MCF 10A (cell line): Measurements from ENCODE around the gene SLC4A1AP. TPM values are rescaled to one million over a fixed set of nuclear protein-coding genes. Genes with fewer than 3 reads are reported as not detected.
A peak's percentile ranks its signal among the peaks of the same experiment; 100 is the strongest.

ENCODE experiments used
- BruUV-seq: library from RNA; stranded (reverse); fragments of 400-500 nt; replicated peaks from 2 replicates; lab custom pipeline; 2021; lab: Mats Ljungman, UMichigan
- CTCF ChIA-PET: fragments of 300-600 bp; sonication (Branson Sonifier 250); formaldehyde crosslinking; extraction: SDS; loops from one replicate; lab custom pipeline; 2021; ENCODE audit warnings: antibody characterized with exemption, inconsistent platforms; lab: Yijun Ruan, JAX
- POLR2A ChIA-PET: fragments of 300-600, 350-650 bp; sonication (Branson Sonifier 250); formaldehyde crosslinking; extraction: SDS; loops from one replicate; lab custom pipeline; 2020; ENCODE audit warnings: antibody characterized with exemption, inconsistent platforms; lab: Yijun Ruan, JAX
- DNase-seq: peaks from one replicate; pipeline ENCODE4 v3.0.0-alpha.2; 2018; ENCODE audit not compliant: unreplicated experiment
- H3K27ac Mint-ChIP-seq: one replicate; pipeline ENCODE4 v1.8.0; 2022; ENCODE audit warnings: mild to moderate bottlenecking, low read depth, mixed read lengths; ENCODE audit not compliant: unreplicated experiment
- H3K27me3 Mint-ChIP-seq: one replicate; pipeline ENCODE4 v1.8.0; 2022; ENCODE audit warnings: mixed read lengths; ENCODE audit not compliant: insufficient read depth, unreplicated experiment
- H3K36me3 Mint-ChIP-seq: one replicate; pipeline ENCODE4 v1.8.0; 2022; ENCODE audit warnings: mild to moderate bottlenecking, moderate library complexity, mixed read lengths; ENCODE audit not compliant: insufficient read depth, unreplicated experiment
- H3K4me1 Mint-ChIP-seq: one replicate; pipeline ENCODE4 v1.8.0; 2022; ENCODE audit warnings: mixed read lengths; ENCODE audit not compliant: insufficient read depth, unreplicated experiment
- H3K4me3 Mint-ChIP-seq: one replicate; pipeline ENCODE4 v1.8.0; 2022; ENCODE audit warnings: mild to moderate bottlenecking, moderate library complexity, mixed read lengths; ENCODE audit not compliant: unreplicated experiment
- H3K9me3 Mint-ChIP-seq: one replicate; pipeline ENCODE4 v1.8.0; 2022; ENCODE audit warnings: mixed read lengths; ENCODE audit not compliant: unreplicated experiment
- CTCF ChIP-seq: fragments of 200-600 bp; IDR thresholded peaks from one replicate; pipeline ENCODE4 v1.8.0; 2022; ENCODE audit warnings: antibody characterized with exemption, mild to moderate bottlenecking; ENCODE audit not compliant: unreplicated experiment
- intact Hi-C: fragments of 100-400 bp; cut with micrococcal nuclease; formaldehyde crosslinking; loops from 2 replicates; pipeline ENCODE4 v1.14.1; 2022
- total RNA-seq: library from RNA; stranded (reverse); gene quantifications from 2 replicates; pipeline ENCODE4 v1.2.3, GENCODE V29; 2022

The SLC4A1AP gene
- total RNA-seq, 1 experiment from 2014 or later = 24.3 TPM

GRCh38 chr2:27708257-27708654 lies 44.6 kb downstream of the SLC4A1AP start:
- POLR2A ChIA-PET = interaction anchor here (0.7 to 5.0 kb wide), 14 partner anchors 9 to 1043 kb away, joined by 3 to 44 read pairs (median 3); partner anchors contain the start of genes FOSL2 and PPP1CB
- H3K27ac Mint-ChIP-seq = peak overlapping the region; percentile 97
- no peak for TF ChIP-seq CTCF
- no peak for DNase-seq
- H3K27me3 Mint-ChIP-seq = no peaks in the 10 kb centered on the region
- intact Hi-C loops = loop anchor here (5.0 to 10.0 kb wide), 3 partner anchors 184 to 1047 kb away; partner anchors contain the start of genes BABAM2, PPP1CB and RBKS
- H3K4me3 Mint-ChIP-seq = no peak overlapping the region
- BruUV-seq = no TSS peak
- H3K36me3 Mint-ChIP-seq = no peaks in the 10 kb centered on the region
- H3K4me1 Mint-ChIP-seq = peaks cover 57% of the 10 kb centered on the region
- CTCF ChIA-PET = interaction anchor here (0.8 to 2.6 kb wide), 3 partner anchors 8 to 47 kb away, joined by 3 to 10 read pairs (median 3); no protein-coding TSS in a partner anchor
- no peaks in the 10 kb centered on the region for H3K9me3 Mint-ChIP-seq

- Mint-ChIP-seq H3K4me1 (peaks cover 53% of the 10 kb centered on the region), H3K36me3 (no peaks in the 10 kb centered on the region), H3K27me3 (no peaks in the 10 kb centered on the region), H3K9me3 (no peaks in the 10 kb centered on the region), H3K27ac (peak overlapping the region; percentile 97), H3K4me3 (no peak overlapping the region)
- intact Hi-C loops = loop anchor here (5.0 to 10.0 kb wide), 3 partner anchors 184 to 1046 kb away; partner anchors contain the start of genes BABAM2, PPP1CB and RBKS
- ChIA-PET POLR2A (interaction anchor here (0.6 to 5.0 kb wide), 10 partner anchors 8 to 1043 kb away, joined by 3 to 44 read pairs (median 3); partner anchors contain the start of genes FOSL2 and PPP1CB), CTCF (interaction anchor here (0.8 to 2.6 kb wide), 2 partner anchors 8 to 15 kb away, joined by 3 to 10 read pairs; no protein-coding TSS in a partner anchor)
- no TSS peak for BruUV-seq
- no peak for TF ChIP-seq CTCF
- no peak for DNase-seq
Observed at GRCh38 chr2:27708666-27709065, 45.0 kb downstream of the SLC4A1AP start.

GRCh38 chr2:27709326-27709725 lies 45.6 kb downstream of the SLC4A1AP start:
- no peak for TF ChIP-seq CTCF
- intact Hi-C loops = loop anchor here (5.0 to 10.0 kb wide), 3 partner anchors 183 to 1045 kb away; partner anchors contain the start of genes BABAM2, PPP1CB and RBKS
- H3K27me3 Mint-ChIP-seq = no peaks in the 10 kb centered on the region
- H3K27ac Mint-ChIP-seq = peak overlapping the region; percentile 97
- H3K36me3 Mint-ChIP-seq = no peaks in the 10 kb centered on the region
- no peak overlapping the region for H3K4me3 Mint-ChIP-seq
- no peaks in the 10 kb centered on the region for H3K9me3 Mint-ChIP-seq
- no peak for DNase-seq
- no TSS peak for BruUV-seq
- CTCF ChIA-PET = no interaction called here
- peaks cover 49% of the 10 kb centered on the region for H3K4me1 Mint-ChIP-seq
- POLR2A ChIA-PET = interaction anchor here (0.7 to 1.6 kb wide), 2 partner anchors 14 to 948 kb away, joined by 3 to 4 read pairs; no protein-coding TSS in a partner anchor

- Mint-ChIP-seq H3K36me3 (no peaks in the 10 kb centered on the region), H3K4me3 (no peak overlapping the region), H3K27ac (peak overlapping the region; percentile 59), H3K27me3 (no peaks in the 10 kb centered on the region), H3K4me1 (peaks cover 48% of the 10 kb centered on the region), H3K9me3 (no peaks in the 10 kb centered on the region)
- TF ChIP-seq CTCF = no peak
- no TSS peak for BruUV-seq
- intact Hi-C loops = loop anchor here (5.0 to 10.0 kb wide), 3 partner anchors 182 to 1045 kb away; partner anchors contain the start of genes BABAM2, PPP1CB and RBKS
- CTCF ChIA-PET = interaction anchor here (0.5 to 1.2 kb wide), 2 partner anchors 27 to 1208 kb away, joined by 3 read pairs; no protein-coding TSS in a partner anchor
- POLR2A ChIA-PET = interaction anchor here (0.7 kb wide), 1 partner anchor 13 kb away, joined by 3 read pairs; no protein-coding TSS in a partner anchor
- no peak for DNase-seq
Observed at GRCh38 chr2:27709960-27710575, 46.4 kb downstream of the SLC4A1AP start.
